Liver (tissue), 9 donors: Measurements from ENCODE around the gene MDP1. TPM values are rescaled to one million over a fixed set of nuclear protein-coding genes. Genes with fewer than 3 reads are reported as not detected.

Source experiments
- DNase-seq: peaks from one replicate; pipeline ENCODE4 v3.0.0-alpha.2; 2017; ENCODE audit warnings: low spot score
- H3K27ac ChIP-seq, 2 donors: one replicate each; pipeline ENCODE4 v1.7.0; 2013; ENCODE audit warnings: inconsistent platforms in 2 of 2, low read length in 2 of 2, control low read depth in 1 of 2, low read depth in 1 of 2, mild to moderate bottlenecking in 1 of 2
- H3K27me3 ChIP-seq, 4 donors: one replicate each; pipeline versions ENCODE4 v1.6.1 to v1.7.0; 2013; ENCODE audit warnings: low read length in 3 of 4, inconsistent platforms in 1 of 4, mild to moderate bottlenecking in 1 of 4, moderate library complexity in 1 of 4; ENCODE audit not compliant: control insufficient read depth in 4 of 4, insufficient read depth in 4 of 4
- H3K36me3 ChIP-seq, 4 donors: one replicate each; pipeline versions ENCODE4 v1.6.1 to v1.7.0; 2013; ENCODE audit warnings: low read length in 3 of 4, mild to moderate bottlenecking in 3 of 4, low read depth in 1 of 4, moderate library complexity in 1 of 4; ENCODE audit not compliant: control insufficient read depth in 4 of 4, insufficient read depth in 3 of 4
- H3K4me1 ChIP-seq, 4 donors: one replicate each; pipeline versions ENCODE4 v1.6.1 to v1.7.0; 2013; ENCODE audit warnings: low read length in 3 of 4, mild to moderate bottlenecking in 3 of 4, moderate library complexity in 1 of 4; ENCODE audit not compliant: control insufficient read depth in 4 of 4, insufficient read depth in 4 of 4
- H3K4me3 ChIP-seq, 3 donors: one replicate each; pipeline versions ENCODE4 v1.6.1 to v1.7.0; 2013; ENCODE audit warnings: low read length in 3 of 3, control low read depth in 1 of 3, low read depth in 1 of 3, mild to moderate bottlenecking in 1 of 3
- H3K9ac ChIP-seq, 2 donors: one replicate each; pipeline ENCODE4 v1.7.0; 2013; ENCODE audit warnings: low read length in 2 of 2, mild to moderate bottlenecking in 2 of 2, moderate library complexity in 2 of 2, control low read depth in 1 of 2, low read depth in 1 of 2
- H3K9me3 ChIP-seq, 4 donors: one replicate each; pipeline versions ENCODE4 v1.6.1 to v1.7.0; 2013; ENCODE audit warnings: low read length in 3 of 4; ENCODE audit not compliant: control insufficient read depth in 4 of 4
- EGR1 ChIP-seq, 2 donors: IDR thresholded peaks; 2 replicates each; pipeline ENCODE4 v1.6.1; 2016 to 2018; ENCODE audit warnings: antibody characterized with exemption in 2 of 2, low read depth in 2 of 2
- FOXA1 ChIP-seq: IDR thresholded peaks from 2 replicates; pipeline ENCODE4 v1.6.1; 2016; ENCODE audit warnings: antibody characterized with exemption
- FOXA2 ChIP-seq: IDR thresholded peaks from 2 replicates; pipeline ENCODE4 v1.6.1; 2016; ENCODE audit warnings: antibody characterized with exemption
- GABPA ChIP-seq, 2 donors: IDR thresholded peaks in 1 of 2; conservative IDR thresholded peaks in 1 of 2; 2 replicates each; pipeline ENCODE4 v1.6.1; 2016; ENCODE audit warnings: antibody characterized with exemption in 2 of 2, mild to moderate bottlenecking in 1 of 2, moderate library complexity in 1 of 2
- HNF4A ChIP-seq, 2 donors: conservative IDR thresholded peaks; 2 replicates each; pipeline ENCODE4 v1.6.1; 2016; ENCODE audit warnings: antibody characterized with exemption in 2 of 2, mild to moderate bottlenecking in 2 of 2
- HNF4G ChIP-seq: IDR thresholded peaks from 2 replicates; pipeline ENCODE4 v1.6.1; 2016; ENCODE audit warnings: antibody characterized with exemption
- JUND ChIP-seq, 2 donors: IDR thresholded peaks; 2 replicates each; pipeline ENCODE4 v1.6.1; 2016; ENCODE audit warnings: antibody characterized with exemption in 2 of 2
- NR2F2 ChIP-seq: IDR thresholded peaks from 2 replicates; pipeline ENCODE4 v1.6.1; 2016; ENCODE audit warnings: antibody characterized with exemption
- RAD21 ChIP-seq, 2 donors: IDR thresholded peaks; 2 replicates each; pipeline ENCODE4 v1.6.1; 2016; ENCODE audit warnings: antibody characterized with exemption in 2 of 2, mild to moderate bottlenecking in 2 of 2
- SP1 ChIP-seq: IDR thresholded peaks from 2 replicates; pipeline ENCODE4 v1.6.1; 2018; ENCODE audit warnings: antibody characterized with exemption, mild to moderate bottlenecking
- YY1 ChIP-seq: IDR thresholded peaks from 2 replicates; pipeline ENCODE4 v1.6.1; 2016; ENCODE audit warnings: antibody characterized with exemption, mild to moderate bottlenecking
- WGBS: extraction: QIAGEN DNeasy Blood & Tissue Kit; methylation state at CpG from one replicate; pipeline ENCODE4 v1.1.7; 2013; 5-methylcytosine and 5-hydroxymethylcytosine counted together
- polyA plus RNA-seq, 2 donors: library from polyadenylated mRNA; stranded (reverse) in 1 of 2; unstranded in 1 of 2; fragments of 200-250 nt in 1 of 2; fragments of >200 nt in 1 of 2; fragmentation: Nextera tagmentation in 1 of 2; extraction: Ambion mirVana in 1 of 2; gene quantifications; one replicate each; pipeline versions ENCODE4 v1.2.1 to v1.2.3, GENCODE V29; 2013 to 2015
- total RNA-seq, 2 donors: library from RNA; depleted of rRNA; stranded (reverse); fragments of >200 nt; gene quantifications; one replicate each; pipeline ENCODE4 v1.2.3, GENCODE V29; 2014
- TF ChIP-seq, protein P1 (sequence below): IDR thresholded peaks from 2 replicates; pipeline ENCODE4 v1.6.1; 2016; ENCODE audit warnings: antibody characterized with exemption
- TF ChIP-seq, protein P2 (sequence below): IDR thresholded peaks from 2 replicates; pipeline ENCODE4 v1.6.1; 2016; ENCODE audit warnings: antibody characterized with exemption
- TF ChIP-seq, protein P3 (sequence below): fragments of 150-350 bp; IDR thresholded peaks from 2 replicates; pipeline ENCODE4 v1.5.1; 2017; ENCODE audit warnings: improper control_type of control experiment, low read depth, low read length; ENCODE audit not compliant: missing input control
- donor health status: healthy.
- donor health status: healthy.
- donor health status: healthy.
- donor health status: healthy.
- donor health status: healthy.

Gene MDP1
- total and polyA plus RNA-seq, 4 donors: 3.2 to 13.4 (median 7.0) TPM

DNA sequence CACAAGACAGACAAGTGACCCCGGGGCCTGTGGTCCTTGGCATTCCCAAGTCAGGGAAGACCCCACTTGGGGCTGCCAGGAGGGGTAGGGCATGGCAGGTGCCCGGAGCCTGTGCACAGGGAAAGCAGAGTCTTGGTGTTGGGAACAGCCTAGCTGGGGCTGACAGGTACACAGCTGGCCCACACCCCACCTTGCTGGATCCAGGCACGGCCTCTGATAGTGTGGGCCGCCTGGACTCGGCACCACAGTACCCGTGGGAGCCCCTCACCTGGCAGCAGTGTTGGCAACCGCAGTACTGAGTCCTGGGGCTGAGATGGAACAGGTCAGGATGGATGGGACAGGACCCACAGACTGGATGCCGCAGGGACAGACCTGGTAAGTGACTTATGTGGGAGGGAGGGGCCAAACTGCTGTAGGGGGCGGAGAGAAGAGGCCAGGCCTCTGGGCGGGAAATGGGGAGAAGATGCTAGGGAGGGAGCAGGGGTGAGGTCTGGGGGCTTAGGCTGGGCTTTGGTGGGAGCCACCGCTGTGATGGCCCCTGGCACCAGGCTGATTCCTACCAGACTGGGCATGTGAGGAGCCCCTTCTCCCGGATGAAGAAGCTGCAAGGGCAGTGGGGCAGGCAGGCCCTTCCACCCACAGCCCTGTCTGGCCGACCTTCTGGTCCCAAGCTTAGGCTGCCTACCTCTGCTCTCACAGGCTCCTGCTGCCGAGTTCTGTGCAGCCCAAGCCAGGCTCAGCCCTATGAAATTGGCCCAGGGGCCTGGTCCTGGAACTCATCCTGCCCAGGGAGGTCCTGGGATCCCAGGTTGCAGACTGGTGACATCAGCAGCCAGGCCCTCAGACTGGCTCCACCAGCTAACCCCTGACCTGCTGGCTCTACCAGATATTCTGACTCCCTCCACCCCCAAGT is 47.2 kb upstream of the MDP1 start, which contains the start of gene TGM1 (continued):
- TF ChIP-seq HNF4G: no peak
- TF ChIP-seq, protein P1, sequence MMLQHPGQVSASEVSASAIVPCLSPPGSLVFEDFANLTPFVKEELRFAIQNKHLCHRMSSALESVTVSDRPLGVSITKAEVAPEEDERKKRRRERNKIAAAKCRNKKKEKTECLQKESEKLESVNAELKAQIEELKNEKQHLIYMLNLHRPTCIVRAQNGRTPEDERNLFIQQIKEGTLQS: no peak
- no peak for TF ChIP-seq EGR1 (IDR thresholded peaks at IDR 0.05; ENCODE audit: low read depth in 2 of 2)
- TF ChIP-seq NR2F2: no peak
- TF ChIP-seq GABPA (IDR thresholded peaks at IDR 0.05 in 1 of 2, conservative IDR thresholded peaks at IDR 0.05 in 1 of 2): no peak
- no peak for TF ChIP-seq RAD21 (IDR thresholded peaks at IDR 0.05)
- TF ChIP-seq JUND (IDR thresholded peaks at IDR 0.05): no peak
- TF ChIP-seq HNF4A (conservative IDR thresholded peaks at IDR 0.05): no peak

DNA sequence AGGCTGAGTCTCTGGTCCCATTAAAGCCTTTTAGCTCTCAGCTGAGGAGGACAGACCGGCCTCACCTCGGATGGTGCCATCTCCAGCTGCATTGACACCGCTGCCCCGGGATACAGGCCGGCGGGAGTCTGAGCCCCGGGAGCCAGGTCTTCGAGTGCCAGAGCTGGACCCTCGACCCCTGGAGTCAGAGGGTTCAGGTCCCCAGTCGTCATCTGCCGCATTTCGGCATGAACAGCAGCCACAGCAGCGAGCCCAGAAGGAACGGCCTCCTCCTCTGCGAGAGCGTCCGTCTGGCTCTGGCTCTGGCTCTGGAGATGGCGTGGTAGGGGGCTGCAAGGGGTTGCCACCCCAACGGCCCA is 46.1 kb upstream of the MDP1 start:
- Histone ChIP-seq H3K36me3 (peaks cover 0 to 23% (median 3%) of the 10 kb centered on the region in 4 donors), H3K27ac (no peak overlapping the region), H3K4me3 (no peak overlapping the region), H3K27me3 (no peaks in the 10 kb centered on the region), H3K4me1 (no peaks in the 10 kb centered on the region), H3K9me3 (no peaks in the 10 kb centered on the region), H3K9ac (no peak overlapping the region)
- TF ChIP-seq, protein P2, sequence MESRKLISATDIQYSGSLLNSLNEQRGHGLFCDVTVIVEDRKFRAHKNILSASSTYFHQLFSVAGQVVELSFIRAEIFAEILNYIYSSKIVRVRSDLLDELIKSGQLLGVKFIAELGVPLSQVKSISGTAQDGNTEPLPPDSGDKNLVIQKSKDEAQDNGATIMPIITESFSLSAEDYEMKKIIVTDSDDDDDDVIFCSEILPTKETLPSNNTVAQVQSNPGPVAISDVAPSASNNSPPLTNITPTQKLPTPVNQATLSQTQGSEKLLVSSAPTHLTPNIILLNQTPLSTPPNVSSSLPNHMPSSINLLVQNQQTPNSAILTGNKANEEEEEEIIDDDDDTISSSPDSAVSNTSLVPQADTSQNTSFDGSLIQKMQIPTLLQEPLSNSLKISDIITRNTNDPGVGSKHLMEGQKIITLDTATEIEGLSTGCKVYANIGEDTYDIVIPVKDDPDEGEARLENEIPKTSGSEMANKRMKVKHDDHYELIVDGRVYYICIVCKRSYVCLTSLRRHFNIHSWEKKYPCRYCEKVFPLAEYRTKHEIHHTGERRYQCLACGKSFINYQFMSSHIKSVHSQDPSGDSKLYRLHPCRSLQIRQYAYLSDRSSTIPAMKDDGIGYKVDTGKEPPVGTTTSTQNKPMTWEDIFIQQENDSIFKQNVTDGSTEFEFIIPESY: no peak
- TF ChIP-seq HNF4A (conservative IDR thresholded peaks at IDR 0.05) (no peak), SP1 (no peak), EGR1 (IDR thresholded peaks at IDR 0.05; ENCODE audit: low read depth in 2 of 2) (no peak)
- DNase-seq: no peak
- WGBS: 94% methylated on average over 19 of the region's 19 CpGs

DNA sequence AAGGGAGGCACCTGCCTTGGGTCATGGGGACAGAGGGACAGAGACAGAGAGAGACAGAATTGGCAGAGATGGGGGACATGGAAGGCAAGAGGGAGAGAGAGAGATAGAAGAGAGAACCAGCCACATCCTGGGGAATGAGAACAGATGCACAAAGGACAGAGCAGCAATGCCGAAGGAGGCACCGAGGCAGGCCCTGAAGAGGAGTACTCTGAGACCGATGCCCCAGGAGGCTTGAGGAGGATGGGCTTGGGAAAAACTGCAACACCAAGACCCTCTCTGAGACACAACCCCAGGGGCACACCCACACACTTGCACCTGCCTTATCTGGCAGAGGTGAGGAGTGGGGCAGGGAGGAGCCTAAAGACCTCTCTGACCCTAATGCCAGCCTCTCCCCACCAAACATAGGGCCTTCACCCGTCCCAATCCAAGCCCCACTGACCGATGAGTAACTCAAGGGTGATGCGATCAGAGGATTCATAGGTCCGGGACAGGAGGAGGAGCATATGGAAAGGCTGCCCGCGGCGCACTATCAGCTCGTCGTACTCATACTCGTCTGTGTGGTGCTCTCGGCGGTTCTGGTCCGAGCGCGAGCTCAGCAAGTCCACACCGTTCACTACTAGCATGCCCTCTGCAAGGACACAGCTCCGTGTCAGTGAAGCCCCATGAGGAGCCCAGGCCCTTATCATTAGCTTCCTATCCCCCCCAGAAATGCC is 45.5 kb upstream of the MDP1 start:
- Histone ChIP-seq H3K9me3 (no peaks in the 10 kb centered on the region), H3K4me1 (no peaks in the 10 kb centered on the region), H3K36me3 (peaks cover 0 to 18% (median 3%) of the 10 kb centered on the region in 4 donors), H3K27ac (no peak overlapping the region), H3K27me3 (no peaks in the 10 kb centered on the region), H3K4me3 (no peak overlapping the region), H3K9ac (no peak overlapping the region)
- TF ChIP-seq FOXA2 (no peak), GABPA (IDR thresholded peaks at IDR 0.05 in 1 of 2, conservative IDR thresholded peaks at IDR 0.05 in 1 of 2) (no peak), YY1 (no peak), SP1 (no peak), JUND (IDR thresholded peaks at IDR 0.05) (no peak), HNF4A (conservative IDR thresholded peaks at IDR 0.05) (no peak), FOXA1 (no peak), EGR1 (IDR thresholded peaks at IDR 0.05; ENCODE audit: low read depth in 2 of 2) (no peak)
- TF ChIP-seq, protein P1: no peak
- TF ChIP-seq, protein P3, sequence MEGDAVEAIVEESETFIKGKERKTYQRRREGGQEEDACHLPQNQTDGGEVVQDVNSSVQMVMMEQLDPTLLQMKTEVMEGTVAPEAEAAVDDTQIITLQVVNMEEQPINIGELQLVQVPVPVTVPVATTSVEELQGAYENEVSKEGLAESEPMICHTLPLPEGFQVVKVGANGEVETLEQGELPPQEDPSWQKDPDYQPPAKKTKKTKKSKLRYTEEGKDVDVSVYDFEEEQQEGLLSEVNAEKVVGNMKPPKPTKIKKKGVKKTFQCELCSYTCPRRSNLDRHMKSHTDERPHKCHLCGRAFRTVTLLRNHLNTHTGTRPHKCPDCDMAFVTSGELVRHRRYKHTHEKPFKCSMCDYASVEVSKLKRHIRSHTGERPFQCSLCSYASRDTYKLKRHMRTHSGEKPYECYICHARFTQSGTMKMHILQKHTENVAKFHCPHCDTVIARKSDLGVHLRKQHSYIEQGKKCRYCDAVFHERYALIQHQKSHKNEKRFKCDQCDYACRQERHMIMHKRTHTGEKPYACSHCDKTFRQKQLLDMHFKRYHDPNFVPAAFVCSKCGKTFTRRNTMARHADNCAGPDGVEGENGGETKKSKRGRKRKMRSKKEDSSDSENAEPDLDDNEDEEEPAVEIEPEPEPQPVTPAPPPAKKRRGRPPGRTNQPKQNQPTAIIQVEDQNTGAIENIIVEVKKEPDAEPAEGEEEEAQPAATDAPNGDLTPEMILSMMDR: no peak
- TF ChIP-seq, protein P2: no peak
- WGBS: 96% methylated on average over 20 of the region's 20 CpGs
- no peak for DNase-seq
